K562 treated with DMSO at 1 percent for 48 hours (cell line): ENCODE results near the gene CDKN1B. TPM values are rescaled to one million over a fixed set of nuclear protein-coding genes. Genes with fewer than 3 reads are reported as not detected.

Experiments used
- total RNA-seq: library from RNA; unstranded; fragments of 300-600 nt; gene quantifications from 2 replicates; pipeline ENCODE4 v1.2.3, GENCODE V29; 2022; ENCODE audit warnings: low replicate concordance; ENCODE audit errors: extremely low read depth

CDKN1B gene
- not detected in 2 replicates for total RNA-seq

GRCh38 chr12:12716793-12717585 lies at the start of gene CDKN1B:
CDKN1B (plus strand) TSS chr12:12717368; CDS start chr12:12717840, 472 bp downstream.

Other genes starting within 250 kb of the CDKN1B start
- not detected in 2 replicates for gene DUSP16, start 154.5 kb upstream of the CDKN1B start, total RNA-seq
- gene CREBL2, start 105.5 kb upstream of the CDKN1B start, total RNA-seq, result not detected in 2 replicates
- gene GPR19, start 21.2 kb upstream of the CDKN1B start, total RNA-seq, result not detected in 2 replicates
- not detected in 2 replicates for gene APOLD1, start 68.3 kb downstream of the CDKN1B start, total RNA-seq
- gene DDX47, start 96.0 kb downstream of the CDKN1B start, total RNA-seq, result not detected in 2 replicates
- not detected in 2 replicates for gene GPRC5A, start 174.2 kb downstream of the CDKN1B start, total RNA-seq
- not detected in 2 replicates for gene GPRC5D, start 234.8 kb downstream of the CDKN1B start, total RNA-seq